Upper lobe of left lung (tissue), 4 donors: ENCODE measurements around the gene PRKG1.

Experiments used
- POLR2A ChIP-seq, 4 donors: fragments of 450-650 bp; IDR thresholded peaks; one replicate each; pipeline ENCODE4 v1.5.1; 2016 to 2017; ENCODE audit warnings: antibody characterized with exemption in 4 of 4, mild to moderate bottlenecking in 2 of 4
- TF ChIP-seq, protein P1 (sequence below), 6 experiments: fragments of 450-650 bp in 4 of 6; fragments of 200-600 bp in 2 of 6; sonication (generic) in 2 of 6; IDR thresholded peaks; one replicate each; pipeline ENCODE4 v1.5.1; 2016 to 2019; ENCODE audit warnings: antibody characterized with exemption in 6 of 6

DNA sequence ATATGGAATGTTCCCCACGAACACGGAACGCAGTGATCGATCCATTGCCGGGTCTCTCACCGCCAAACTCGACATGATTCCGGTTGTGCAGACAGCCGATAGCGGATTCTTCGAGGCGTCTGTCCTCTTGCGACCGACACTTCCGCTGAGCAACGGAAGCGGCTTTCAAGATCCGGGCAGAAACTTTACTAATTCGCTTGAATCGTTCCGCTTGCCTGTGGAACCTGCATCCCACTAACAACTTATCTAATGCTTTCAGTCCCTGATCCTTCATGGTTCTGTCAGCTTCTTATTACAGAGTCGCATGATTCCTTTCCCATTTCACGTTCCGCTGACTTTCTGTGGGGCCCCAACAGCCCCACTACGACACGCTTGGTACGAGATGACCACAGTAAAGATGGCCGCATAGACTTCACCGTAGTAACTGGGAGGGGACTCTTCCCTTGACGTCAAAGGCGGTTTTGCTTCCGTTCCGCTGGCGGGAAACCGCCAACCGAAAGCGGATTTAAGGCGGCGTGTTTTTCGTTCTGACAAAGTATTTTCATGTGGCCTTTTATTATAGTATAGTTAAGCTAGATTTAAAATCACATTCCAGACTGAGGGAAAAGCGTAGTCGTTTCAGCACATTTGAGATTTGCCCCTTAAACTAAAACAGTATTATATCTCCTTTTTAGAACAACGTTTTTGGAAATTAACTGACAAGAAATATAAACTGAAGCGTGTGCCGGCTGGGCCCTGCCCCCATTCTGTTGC lies 625.4 kb downstream of the PRKG1 start, which contains the start of gene CSTF2T:
- TF ChIP-seq, protein P1, sequence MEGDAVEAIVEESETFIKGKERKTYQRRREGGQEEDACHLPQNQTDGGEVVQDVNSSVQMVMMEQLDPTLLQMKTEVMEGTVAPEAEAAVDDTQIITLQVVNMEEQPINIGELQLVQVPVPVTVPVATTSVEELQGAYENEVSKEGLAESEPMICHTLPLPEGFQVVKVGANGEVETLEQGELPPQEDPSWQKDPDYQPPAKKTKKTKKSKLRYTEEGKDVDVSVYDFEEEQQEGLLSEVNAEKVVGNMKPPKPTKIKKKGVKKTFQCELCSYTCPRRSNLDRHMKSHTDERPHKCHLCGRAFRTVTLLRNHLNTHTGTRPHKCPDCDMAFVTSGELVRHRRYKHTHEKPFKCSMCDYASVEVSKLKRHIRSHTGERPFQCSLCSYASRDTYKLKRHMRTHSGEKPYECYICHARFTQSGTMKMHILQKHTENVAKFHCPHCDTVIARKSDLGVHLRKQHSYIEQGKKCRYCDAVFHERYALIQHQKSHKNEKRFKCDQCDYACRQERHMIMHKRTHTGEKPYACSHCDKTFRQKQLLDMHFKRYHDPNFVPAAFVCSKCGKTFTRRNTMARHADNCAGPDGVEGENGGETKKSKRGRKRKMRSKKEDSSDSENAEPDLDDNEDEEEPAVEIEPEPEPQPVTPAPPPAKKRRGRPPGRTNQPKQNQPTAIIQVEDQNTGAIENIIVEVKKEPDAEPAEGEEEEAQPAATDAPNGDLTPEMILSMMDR (IDR thresholded peaks at IDR 0.05) = no peak
- TF ChIP-seq POLR2A (IDR thresholded peaks at IDR 0.05) = peak in 3 of 4 donors; percentile 16 to 72 (median 40)
